K562 (cell line): ENCODE results near the gene PTPN1.

ENCODE experiments used
- NR1H2 ChIP-seq: sonication (generic); formaldehyde crosslinking; IDR thresholded peaks from 2 replicates; pipeline ENCODE4 v1.4.0; 2020; ENCODE audit warnings: mild to moderate bottlenecking, missing genetic modification reagents
- TF ChIP-seq, protein P1 (sequence below), 3 experiments: IDR thresholded peaks in 2 of 3; conservative IDR thresholded peaks in 1 of 3; 2 replicates each; pipeline ENCODE4 v1.5.1; 2011 to 2012; ENCODE audit warnings: low read length in 3 of 3, mild to moderate bottlenecking in 3 of 3, control low read depth in 2 of 3, improper control_type of control experiment in 1 of 3, inconsistent platforms in 1 of 3, low read depth in 1 of 3, mixed read lengths in 1 of 3, moderate library complexity in 1 of 3; ENCODE audit not compliant: insufficient read depth in 2 of 3

- TF ChIP-seq, protein P1, sequence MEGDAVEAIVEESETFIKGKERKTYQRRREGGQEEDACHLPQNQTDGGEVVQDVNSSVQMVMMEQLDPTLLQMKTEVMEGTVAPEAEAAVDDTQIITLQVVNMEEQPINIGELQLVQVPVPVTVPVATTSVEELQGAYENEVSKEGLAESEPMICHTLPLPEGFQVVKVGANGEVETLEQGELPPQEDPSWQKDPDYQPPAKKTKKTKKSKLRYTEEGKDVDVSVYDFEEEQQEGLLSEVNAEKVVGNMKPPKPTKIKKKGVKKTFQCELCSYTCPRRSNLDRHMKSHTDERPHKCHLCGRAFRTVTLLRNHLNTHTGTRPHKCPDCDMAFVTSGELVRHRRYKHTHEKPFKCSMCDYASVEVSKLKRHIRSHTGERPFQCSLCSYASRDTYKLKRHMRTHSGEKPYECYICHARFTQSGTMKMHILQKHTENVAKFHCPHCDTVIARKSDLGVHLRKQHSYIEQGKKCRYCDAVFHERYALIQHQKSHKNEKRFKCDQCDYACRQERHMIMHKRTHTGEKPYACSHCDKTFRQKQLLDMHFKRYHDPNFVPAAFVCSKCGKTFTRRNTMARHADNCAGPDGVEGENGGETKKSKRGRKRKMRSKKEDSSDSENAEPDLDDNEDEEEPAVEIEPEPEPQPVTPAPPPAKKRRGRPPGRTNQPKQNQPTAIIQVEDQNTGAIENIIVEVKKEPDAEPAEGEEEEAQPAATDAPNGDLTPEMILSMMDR (IDR thresholded peaks at IDR 0.05 in 2 of 3, conservative IDR thresholded peaks at IDR 0.05 in 1 of 3; ENCODE audit: insufficient read depth in 2 of 3, low read depth in 1 of 3, low read length in 3 of 3): no peak
- TF ChIP-seq NR1H2 (CRISPR knock-in tag): no peak
Observed at GRCh38 chr20:50499938-50500337, 10.2 kb upstream of the PTPN1 start.
